Nucleus accumbens (tissue), 56 donors: ENCODE measurements around the gene MIOS.

Source experiments
- DNase-seq, 56 donors: peaks; one replicate each; lab custom pipeline; 2025; lab: John Stamatoyannopoulos, UW

MIOS gene

DNA sequence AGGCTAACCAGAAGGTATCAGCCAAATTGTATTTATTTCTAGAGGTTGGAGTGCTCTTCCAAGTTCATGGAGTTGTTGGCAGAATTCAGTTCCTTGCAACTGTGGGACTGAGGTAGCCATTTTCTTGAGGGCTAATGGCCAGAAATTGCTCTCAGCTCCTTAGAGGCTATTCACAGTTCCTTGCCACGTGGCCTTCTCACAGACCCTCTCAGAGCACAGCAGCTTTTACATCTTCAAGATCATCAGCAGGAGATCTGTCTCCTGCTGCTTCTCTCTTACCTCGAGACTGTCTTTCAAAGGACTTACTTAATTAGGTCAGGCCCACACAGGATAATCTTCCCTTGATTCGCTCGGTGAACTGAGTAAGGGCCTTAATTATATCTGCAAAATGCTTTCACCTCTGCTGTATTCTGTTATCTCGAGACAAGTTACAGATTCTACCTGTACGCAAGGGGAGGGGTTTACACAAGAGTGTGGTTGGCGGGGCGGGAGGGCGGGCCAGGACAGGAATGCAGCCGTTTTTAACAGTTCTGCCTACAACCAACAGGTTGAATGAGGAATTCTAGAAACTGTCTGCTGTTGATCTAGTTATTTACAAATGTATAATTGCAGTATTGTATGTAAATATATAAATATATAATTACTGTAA, 15.0 kb downstream of the MIOS start:
- no peak for DNase-seq

GRCh38 chr7:7582596-7582995, 15.9 kb downstream of the MIOS start:
- DNase-seq: no peak

DNA sequence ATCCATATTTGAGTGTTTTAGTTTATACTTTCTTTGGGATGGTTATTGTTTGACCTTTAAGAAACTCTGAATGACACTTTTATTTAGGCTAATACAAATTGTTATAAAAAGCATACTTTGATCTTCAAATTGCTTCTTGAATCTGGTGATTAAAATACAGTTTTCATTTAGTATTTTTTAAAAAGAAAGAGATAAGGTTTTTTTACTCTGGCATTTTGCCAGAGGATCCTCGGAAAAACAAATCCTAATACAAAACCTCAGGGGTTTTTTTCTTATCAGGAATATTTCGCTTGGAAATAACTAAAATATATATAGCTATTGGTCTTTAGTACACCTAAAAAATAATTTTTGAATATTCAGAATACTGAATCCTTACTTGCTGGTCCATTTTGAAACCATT, 17.0 kb downstream of the MIOS start:
- no peak for DNase-seq

DNA sequence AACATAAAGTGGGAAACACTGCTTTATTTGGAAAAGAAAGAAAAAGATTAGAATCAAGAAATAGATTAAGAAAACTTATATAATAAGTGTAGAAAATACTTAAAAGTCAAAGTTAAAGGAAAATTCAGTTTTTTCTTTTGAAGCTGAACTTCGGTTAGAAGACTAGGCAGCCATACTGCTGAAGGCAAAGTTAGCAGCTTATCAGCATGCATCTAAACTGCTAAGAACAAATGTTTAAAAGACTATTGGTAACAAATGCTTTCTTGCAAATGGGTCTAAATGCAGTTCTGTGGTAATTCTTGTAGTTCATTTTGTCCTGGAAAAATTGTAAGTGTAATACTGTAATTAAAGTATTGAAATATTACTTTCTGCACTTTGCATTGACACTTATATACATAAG, 18.0 kb downstream of the MIOS start:
- no peak for DNase-seq

DNA sequence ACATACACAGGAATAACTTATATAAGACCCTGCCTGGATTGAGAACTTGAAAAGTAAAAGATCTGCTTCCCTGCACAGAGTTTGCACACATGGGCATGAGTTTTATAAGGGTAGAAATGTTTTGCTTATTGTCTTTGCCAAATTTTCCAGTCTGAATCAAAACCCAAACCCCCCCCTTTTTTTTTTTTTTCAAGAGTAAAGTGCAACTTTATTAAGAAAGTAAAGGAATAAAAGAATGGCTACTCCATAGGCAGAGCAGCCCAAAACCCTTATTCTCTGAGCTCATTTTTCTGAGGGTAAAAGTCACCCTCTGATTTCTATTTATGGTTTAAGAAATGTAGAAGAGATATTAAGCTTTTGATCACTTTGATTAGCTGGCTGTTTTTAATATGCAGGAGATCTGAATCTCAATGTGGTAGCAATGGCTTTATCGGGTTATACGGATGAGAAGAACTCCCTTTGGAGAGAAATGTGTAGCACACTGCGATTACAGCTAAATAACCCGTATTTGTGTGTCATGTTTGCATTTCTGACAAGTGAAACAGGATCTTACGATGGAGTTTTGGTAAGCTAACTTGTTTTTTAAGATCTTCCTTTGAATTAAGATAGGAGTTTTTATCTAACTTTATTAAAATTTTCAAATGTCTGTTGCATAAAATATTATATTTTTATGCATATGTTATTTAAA, 18.7 kb downstream of the MIOS start:
- DNase-seq: no peak

DNA sequence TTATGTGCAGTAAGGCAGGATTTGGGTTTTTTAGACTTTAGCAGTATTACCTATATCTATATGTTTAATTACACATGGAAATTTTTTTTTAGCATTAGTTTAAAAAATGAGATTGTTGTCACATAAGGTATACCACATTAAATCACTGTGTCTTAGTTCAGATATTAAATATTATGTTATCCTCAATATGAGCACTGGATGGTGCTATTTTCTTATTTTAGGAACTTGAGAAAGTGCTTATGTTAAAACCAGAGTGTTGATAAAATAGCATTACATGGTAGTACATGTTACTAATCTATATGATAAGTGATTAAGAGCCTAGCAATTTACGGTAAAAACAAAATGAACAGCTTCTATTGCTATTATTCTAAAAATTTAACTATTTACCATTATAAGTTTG, 28.8 kb downstream of the MIOS start:
- no peak for DNase-seq

DNA sequence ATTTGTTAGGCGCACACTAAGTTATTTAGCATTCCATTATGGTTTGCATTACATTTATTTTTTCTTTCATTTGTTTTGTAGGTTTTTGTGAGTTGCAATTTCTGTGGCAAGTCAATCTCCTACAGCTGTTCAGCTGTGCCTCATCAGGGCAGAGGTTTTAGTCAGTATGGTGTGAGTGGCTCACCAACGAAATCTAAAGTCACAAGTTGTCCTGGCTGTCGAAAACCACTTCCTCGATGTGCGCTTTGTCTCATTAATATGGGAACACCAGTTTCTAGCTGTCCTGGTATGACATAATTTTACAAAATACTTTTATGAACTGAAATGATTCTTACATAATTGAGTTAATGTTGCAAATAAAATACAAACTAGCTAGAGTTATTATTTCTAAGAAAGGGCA, 29.5 kb downstream of the MIOS start:
- no peak for DNase-seq

DNA sequence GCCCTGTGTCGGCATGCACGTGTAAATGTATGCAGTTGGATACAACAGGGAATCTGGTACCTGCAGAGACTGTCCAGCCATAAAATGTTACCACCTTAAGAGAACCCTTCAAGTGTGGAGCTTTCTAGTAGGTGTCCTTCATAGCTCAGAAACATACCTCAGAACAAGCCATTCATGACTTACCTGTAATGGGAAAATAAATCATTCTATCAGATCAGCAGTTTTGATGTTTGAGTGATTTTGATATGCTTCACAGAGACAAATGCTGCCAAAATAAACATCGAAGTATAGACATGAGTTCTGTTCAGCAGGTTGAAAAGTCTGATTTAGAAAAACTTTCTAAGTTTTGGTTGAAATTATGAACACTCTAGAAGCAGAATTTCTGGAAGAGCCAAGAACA, 40.3 kb downstream of the MIOS start:
- no peak for DNase-seq

DNA sequence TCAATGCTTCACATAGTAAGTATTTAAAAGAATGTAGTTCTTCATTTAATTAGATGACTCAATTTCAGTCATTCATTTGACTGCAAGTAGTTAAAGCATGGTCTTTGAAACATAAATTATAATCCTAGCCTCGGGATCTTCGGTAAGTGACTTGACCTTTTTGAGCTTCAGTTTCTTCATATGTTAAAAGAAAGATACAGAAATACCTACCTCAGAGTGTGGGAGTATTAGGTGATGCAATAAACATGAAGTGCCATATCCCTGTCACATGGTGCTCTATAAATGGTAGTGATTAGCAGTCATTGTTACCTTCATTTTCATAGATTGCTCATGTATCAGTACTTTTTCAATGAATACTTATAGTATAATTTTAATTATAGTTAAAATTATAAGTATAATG, 42.6 kb downstream of the MIOS start:
- DNase-seq: no peak

- DNase-seq: no peak
These were observed 45.8 kb downstream of the MIOS start for GRCh38 chr7:7612519-7612918.

DNA sequence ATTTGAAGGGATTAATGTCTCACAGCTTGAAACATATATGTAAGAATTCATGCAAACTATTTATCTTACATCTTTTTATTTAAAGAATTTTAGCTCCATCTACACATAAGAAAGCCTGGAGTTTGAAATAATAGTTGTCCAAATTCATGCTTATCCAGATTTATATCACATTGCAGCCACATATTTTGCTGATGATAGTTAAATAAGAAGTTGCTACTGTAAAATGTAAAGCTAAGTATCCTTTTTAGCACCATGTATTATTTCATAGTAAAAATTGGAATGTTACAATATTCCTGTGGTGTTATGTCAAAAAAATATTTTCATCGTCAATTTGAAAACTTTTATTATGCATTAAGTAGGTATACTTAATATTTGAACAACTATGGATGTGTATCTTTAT, 46.5 kb downstream of the MIOS start:
- DNase-seq: no peak

DNA sequence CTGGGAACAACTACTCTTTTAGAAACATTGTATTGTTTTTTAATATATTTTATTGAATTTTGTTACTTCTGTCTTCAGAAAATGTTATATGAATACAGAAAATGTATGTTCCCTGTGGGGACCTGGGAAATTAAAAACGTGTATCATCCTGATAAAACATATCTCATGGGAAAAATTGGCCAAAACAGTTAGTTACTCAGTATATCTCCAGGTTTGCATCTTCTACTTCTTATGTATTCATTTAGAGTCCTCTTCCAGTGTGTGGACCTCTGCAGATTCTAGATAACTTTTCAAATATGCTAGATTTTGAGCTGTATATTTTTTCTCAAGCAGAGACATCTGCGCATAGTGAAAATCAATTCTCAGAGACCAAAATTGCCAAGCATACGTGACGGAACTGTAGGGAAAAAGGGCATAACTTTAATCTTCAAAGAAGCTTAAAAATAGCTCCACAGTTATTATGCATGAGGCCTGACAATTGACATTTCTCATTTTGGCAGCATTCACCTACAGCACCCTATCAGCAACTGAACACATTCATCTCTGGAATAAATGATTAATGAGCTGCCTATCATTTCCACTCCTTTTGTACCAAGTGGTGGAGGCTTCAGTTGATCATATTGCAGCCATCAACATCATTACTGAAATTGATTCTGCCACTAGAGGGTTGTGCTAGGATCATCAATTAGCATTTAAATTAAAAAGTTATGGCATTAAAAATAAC, 47.5 kb downstream of the MIOS start:
- no peak for DNase-seq

DNA sequence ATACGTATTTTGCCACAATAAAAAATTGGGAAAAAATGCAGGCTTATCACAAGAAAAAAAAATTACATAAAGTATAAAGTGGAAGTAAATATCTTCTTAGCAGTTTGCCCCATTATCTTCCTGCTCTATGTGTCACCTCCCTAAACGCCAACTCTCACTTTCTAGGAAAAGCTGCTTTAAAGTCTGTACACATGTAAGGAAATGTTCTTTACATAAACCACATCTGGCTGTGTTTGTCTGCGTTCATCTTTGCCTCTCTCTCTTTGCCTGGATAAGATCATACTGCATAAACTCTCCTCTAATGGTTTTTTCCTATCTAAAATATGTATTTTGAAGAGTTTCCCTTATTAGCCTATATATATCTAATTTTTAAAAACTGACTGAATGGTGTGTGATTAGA, 50.9 kb downstream of the MIOS start:
- no peak for DNase-seq

DNA sequence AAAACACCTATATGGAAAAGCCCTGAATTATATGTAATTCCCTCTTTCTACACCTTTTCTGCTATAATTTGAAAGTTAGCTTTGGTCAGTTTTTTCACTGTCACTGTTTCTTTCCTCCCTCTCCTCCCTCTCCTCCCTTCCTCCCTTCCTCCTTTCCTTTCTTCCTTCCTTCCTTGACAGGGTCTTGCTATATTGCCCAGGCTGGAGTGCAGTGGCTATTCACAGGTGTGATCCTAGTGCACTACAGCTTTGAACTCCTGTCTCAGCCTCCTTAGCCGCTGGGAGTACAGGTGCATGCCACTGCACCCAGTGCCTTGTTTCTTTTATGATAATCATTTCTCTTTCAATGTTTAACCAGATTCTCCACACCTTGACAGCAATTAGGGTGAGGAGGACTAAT, 51.7 kb downstream of the MIOS start:
- DNase-seq: no peak

DNA sequence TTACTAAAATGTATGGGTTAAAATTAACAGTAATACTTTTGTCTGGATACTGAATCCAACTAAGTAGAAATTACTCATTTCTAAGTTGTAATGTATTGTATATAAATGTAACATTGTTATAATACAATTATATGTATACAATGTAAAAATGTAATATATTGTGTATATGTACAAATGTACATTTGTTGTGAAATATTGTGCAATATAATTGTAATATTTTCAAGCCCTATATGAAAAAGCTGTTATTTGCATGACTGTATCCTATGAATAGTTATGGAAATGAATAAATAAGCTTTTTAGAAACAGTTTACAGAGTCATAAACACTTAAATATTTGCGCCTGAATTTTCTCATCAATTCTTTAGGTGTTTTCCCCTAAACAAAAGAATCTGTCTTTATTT, 53.6 kb downstream of the MIOS start:
- DNase-seq: no peak

GRCh38 chr7:7620644-7621210, 54.0 kb downstream of the MIOS start:
- DNase-seq: no peak

- DNase-seq: no peak
These were observed 61.8 kb downstream of the MIOS start for GRCh38 chr7:7628476-7628875.

- no peak for DNase-seq
These were observed 64.1 kb downstream of the MIOS start for GRCh38 chr7:7630626-7631329.

- DNase-seq: peak in 8 of 56 donors; percentile 3 to 32 (median 15)
These were observed 72.7 kb downstream of the MIOS start for GRCh38 chr7:7639421-7639820.

- DNase-seq: peak in 3 of 56 donors; percentile 17 to 53 (median 35)
These were observed 73.2 kb downstream of the MIOS start for GRCh38 chr7:7639847-7640220.
